ENCODE data around the gene CABP7. TPM values are rescaled to one million over a fixed set of nuclear protein-coding genes. Genes with fewer than 3 reads are reported as not detected.

The CABP7 gene
- total RNA-seq, 1 donor from 2014 or later, result not detected

DNA sequence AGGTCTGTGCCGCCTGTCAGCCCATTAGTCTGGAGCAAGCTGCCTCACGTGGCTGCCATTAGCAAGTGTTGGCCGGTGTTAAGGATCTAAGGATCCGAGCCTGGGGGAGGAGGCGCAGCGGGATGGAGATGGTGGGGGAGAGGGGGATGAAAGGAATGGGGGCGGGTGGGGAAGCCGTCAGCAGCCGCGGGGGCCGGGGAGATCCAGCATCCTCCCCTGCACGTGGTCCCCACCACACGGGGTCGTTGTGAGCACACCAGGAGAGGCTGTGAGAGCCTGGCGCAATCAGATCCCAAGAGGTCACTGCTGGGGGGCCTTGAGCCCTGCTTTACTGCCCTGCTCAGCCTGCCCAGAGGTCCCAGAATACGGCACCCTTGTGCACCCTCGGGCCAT, 7.3 kb downstream of the CABP7 start:
- no peak overlapping the region for H3K4me3 ChIP-seq
- H3K27me3 ChIP-seq, result no peaks in the 10 kb centered on the region
- no peaks in the 10 kb centered on the region for H3K4me1 ChIP-seq
- DNase-seq (ENCODE audit: extremely low spot score in 2 of 2), result no peak
- H3K9me3 ChIP-seq, result no peaks in the 10 kb centered on the region
- H3K27ac ChIP-seq, result no peak overlapping the region
- no peak for TF ChIP-seq POLR2AphosphoS5 (IDR thresholded peaks at IDR 0.05; ENCODE audit: insufficient read depth in 1 of 2, low read depth in 1 of 2)
- TF ChIP-seq CTCF (IDR thresholded peaks at IDR 0.05), result no peak
- TF ChIP-seq POLR2A (IDR thresholded peaks at IDR 0.05), result no peak
- intact Hi-C loops (cut with DNase I), result loop anchor here (10.0 kb wide), 2 partner anchors 278 to 358 kb away; partner anchors contain the start of gene HORMAD2
- H3K36me3 ChIP-seq, result peaks cover 0 to 9% of the 10 kb centered on the region in 2 donors

GRCh38 chr22:29729161-29729560, 9.4 kb downstream of the CABP7 start:
- Histone ChIP-seq H3K4me3 (no peak overlapping the region), H3K9me3 (no peaks in the 10 kb centered on the region), H3K4me1 (peaks cover 12% of the 10 kb centered on the region), H3K27ac (no peak overlapping the region), H3K27me3 (no peaks in the 10 kb centered on the region), H3K36me3 (peaks cover 0 to 9% of the 10 kb centered on the region in 2 donors)
- no peak for DNase-seq (ENCODE audit: extremely low spot score in 2 of 2)
- intact Hi-C loops (cut with DNase I), result loop anchor here (10.0 kb wide), 2 partner anchors 276 to 356 kb away; partner anchors contain the start of gene HORMAD2
- no peak for TF ChIP-seq POLR2A (IDR thresholded peaks at IDR 0.05)
- no peak for TF ChIP-seq CTCF (IDR thresholded peaks at IDR 0.05)
- no peak for TF ChIP-seq POLR2AphosphoS5 (IDR thresholded peaks at IDR 0.05; ENCODE audit: insufficient read depth in 1 of 2, low read depth in 1 of 2)

DNA sequence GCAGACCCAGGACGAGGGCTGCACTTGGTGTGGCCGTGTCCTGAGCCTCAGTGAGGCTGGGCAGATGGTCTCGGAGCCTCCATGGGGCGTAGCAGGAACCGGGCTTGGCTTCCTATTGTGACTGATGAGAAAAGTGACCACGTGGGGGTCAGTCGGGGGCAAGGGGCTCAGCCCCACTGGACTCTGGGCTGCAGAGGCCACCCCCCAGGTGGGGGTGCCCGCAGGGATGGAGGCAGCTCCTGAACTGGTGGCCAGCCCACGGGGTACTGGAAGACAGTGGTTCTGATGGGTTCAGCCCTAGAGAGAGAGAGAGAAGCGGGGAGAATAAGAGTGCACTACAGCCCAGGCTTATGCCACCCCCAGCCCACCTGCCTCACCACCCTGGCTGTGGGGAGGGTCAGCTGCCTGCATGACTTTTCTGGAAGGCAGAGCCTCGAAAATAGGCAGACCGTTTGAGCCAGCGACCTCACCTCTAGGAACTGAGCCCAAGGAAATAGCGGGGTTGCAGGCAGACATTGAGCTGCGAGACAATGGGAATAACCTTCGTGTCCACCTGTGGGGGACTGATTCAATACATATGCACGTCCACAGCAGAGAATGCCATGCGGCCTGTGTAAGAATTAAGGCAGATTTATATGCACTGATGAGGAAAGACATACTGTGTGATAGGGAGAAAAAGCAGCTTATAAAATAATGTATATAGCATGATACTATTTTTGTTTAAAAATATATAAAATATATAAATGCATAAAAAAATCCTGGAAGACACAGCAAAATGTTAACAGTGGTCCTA, 11.5 kb downstream of the CABP7 start:
- no peak for TF ChIP-seq CTCF (IDR thresholded peaks at IDR 0.05)
- TF ChIP-seq POLR2AphosphoS5 (IDR thresholded peaks at IDR 0.05; ENCODE audit: insufficient read depth in 1 of 2, low read depth in 1 of 2), result no peak
- no peak for TF ChIP-seq POLR2A (IDR thresholded peaks at IDR 0.05)
- H3K9me3 ChIP-seq, result no peaks in the 10 kb centered on the region
- no peaks in the 10 kb centered on the region for H3K27me3 ChIP-seq
- intact Hi-C loops (cut with DNase I), result no loop called here
- H3K4me1 ChIP-seq, result peaks cover 15% of the 10 kb centered on the region
- peaks cover 0 to 9% of the 10 kb centered on the region in 2 donors for H3K36me3 ChIP-seq
- no peak for DNase-seq (ENCODE audit: extremely low spot score in 2 of 2)
- H3K4me3 ChIP-seq, result no peak overlapping the region
- H3K27ac ChIP-seq, result no peak overlapping the region

DNA sequence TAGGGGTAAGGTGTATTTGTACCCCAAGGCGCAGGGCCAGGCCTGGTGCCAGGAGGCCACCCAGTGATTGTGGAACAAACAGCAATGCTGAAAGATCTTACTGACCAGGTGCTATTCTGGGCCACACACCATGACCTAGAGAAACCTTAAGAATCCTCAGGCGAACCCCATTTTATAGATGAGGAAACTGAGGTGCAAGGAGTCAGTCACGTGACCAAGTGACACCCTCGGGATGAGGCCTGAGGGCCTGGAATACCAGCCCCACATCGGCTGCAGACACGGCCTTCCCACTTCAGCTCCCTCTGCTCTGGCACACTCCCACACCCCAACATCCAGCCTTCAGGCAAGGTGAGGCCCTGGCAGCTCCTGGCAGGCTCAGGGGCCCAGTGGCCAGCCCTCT, 13.1 kb downstream of the CABP7 start:
- no peak for DNase-seq (ENCODE audit: extremely low spot score in 2 of 2)
- H3K36me3 ChIP-seq, result peaks cover 0 to 9% of the 10 kb centered on the region in 2 donors
- H3K9me3 ChIP-seq, result no peaks in the 10 kb centered on the region
- intact Hi-C loops (cut with DNase I), result no loop called here
- TF ChIP-seq CTCF (IDR thresholded peaks at IDR 0.05) (no peak), POLR2AphosphoS5 (IDR thresholded peaks at IDR 0.05; ENCODE audit: insufficient read depth in 1 of 2, low read depth in 1 of 2) (no peak), POLR2A (IDR thresholded peaks at IDR 0.05) (no peak)
- no peak overlapping the region for H3K27ac ChIP-seq
- H3K4me1 ChIP-seq, result peaks cover 15% of the 10 kb centered on the region
- no peaks in the 10 kb centered on the region for H3K27me3 ChIP-seq
- no peak overlapping the region for H3K4me3 ChIP-seq

Data from vagina (tissue), 2 donors.